Ammon's horn (tissue), 1 donor: ENCODE measurements around the gene TFCP2.

Source experiments
- DNase-seq: peaks from one replicate; pipeline ENCODE4 v3.0.0-alpha.2; 2016; ENCODE audit warnings: low spot score

TFCP2 gene

DNA sequence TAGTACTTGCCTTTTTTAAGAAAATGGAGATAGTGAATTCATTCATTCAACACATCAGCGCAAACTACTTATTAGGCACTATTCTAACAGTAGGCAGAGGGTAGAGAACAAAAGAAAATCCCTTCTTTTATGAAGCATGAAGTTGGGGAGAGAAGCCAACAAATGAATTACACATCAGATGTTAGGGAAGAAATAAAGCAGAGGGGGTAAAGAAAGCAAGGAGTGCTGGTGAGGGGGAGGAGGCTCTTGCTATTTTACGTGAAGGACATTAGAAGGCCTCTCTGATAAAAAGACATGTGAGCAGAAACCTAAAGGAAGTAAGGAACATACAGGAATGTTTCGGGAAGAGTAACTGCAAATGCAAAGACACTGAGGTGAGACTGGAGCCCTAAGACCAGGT is 22.2 kb downstream of the TFCP2 start:
- DNase-seq: no peak

DNA sequence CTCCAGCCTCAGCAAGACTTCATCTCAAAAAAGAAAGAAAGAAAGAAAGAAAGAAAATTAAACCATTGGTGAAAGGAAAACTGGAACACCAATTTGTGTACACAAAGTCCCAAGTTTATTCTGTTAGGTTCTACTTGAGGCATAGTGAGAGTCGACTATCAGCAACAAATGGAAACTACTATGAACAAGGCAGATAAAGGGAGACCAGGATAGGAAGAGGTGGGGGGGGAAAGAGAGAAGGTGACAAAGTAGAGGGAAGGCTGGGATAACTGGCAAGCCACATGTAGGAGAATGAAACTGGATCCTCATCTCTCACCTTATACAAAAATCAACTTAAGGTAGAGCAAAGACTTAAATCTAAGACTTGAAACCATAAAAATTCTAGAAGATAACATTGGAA is 25.6 kb downstream of the TFCP2 start:
- no peak for DNase-seq

DNA sequence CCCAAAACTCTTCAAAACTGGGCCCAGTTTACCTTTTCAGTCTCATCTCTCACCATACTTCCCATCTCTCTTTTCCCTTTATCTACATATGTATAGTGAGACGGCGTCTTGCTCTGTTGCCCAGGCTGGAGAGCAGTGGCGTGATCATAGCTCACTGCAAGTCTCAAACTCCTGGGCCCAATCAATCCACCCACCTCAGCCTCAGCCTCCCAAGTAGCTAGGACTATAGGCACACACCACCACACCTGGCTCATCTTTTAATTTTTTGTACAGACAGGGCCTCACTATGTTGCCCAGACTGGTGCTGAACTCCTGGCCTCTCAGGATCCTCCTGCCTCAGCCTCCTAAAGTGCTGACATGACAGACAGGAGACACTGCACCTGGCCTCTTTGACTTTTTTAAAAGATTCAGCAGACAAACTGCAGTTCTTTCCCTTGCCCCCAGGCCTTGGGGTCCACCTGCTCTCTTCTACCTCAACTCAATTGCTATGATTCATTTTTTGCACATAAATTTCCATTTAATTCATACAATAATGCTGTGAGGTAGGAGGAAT is 33.6 kb downstream of the TFCP2 start:
- DNase-seq: no peak

DNA sequence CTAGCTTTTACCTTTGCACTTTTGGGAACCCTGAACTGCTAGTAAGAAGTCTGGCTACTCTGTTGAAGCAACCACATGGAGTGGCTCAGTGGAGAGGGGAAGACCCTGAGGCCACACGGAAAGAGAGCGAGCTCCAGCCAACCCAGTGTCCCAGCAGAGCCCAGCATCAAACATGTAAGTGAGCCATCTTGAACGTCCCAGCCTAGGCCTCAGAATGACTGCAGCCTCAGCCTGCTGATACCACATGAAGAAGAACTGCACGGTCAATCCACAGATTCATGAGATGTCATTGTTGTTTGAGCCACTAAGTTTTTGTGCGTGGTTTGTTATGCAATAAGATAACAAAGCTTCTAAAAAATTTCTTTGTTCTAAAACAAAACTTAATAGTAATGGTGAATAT is 40.2 kb downstream of the TFCP2 start:
- DNase-seq: no peak

DNA sequence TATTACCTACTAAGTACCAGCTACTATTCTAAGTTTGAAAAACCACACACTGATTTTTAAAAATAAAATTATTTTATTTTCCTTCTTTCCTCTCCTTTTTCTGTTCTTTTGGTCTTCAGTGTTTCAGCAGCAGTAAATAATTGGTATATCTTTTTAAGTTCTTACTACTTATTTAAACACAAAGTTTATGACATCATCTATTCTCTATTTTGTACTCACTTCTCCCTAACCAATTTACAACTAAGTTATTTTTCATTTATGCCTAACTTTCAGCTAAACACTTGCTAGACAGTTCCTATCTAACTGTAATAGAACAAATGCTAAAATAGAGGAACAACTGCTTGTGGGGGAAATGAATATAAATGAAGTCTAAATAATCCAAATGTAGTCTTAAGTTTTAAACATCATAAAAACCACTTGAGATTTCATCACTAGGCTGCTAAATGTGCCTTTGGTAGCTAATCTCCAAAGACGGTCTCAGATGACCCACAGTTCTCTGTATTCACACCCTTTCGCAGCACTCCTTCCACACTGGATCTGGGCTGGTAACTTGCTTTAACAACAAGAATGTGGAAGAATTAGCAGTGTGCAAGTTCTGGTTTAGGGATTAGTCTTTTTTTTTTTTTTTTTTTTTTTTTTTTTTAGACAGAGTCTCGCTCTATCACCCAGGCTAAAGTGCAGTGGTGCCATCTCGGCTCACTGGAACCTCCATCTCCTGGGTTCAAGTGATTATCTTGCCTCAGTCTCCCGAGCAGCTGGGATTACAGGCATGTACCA is 41.0 kb downstream of the TFCP2 start:
- no peak for DNase-seq

DNA sequence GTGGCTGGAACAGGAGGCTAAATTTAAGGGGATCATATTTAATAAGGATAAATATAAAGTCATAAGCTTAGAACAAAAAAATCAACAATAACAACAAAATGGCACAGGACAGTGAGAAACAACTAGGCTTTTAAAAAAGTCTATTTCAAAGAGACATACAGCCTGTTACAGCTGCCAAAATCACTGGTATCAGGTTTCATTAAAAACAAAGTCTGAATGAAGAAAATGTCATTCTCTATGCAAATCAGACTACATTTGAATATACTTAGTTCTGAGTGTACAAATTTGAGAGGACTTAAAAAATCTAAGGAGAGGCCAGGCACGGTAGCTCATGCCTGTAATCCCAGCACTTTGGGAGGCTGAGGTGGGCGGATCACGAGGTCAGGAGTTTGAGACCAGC is 44.0 kb downstream of the TFCP2 start:
- DNase-seq: no peak

DNA sequence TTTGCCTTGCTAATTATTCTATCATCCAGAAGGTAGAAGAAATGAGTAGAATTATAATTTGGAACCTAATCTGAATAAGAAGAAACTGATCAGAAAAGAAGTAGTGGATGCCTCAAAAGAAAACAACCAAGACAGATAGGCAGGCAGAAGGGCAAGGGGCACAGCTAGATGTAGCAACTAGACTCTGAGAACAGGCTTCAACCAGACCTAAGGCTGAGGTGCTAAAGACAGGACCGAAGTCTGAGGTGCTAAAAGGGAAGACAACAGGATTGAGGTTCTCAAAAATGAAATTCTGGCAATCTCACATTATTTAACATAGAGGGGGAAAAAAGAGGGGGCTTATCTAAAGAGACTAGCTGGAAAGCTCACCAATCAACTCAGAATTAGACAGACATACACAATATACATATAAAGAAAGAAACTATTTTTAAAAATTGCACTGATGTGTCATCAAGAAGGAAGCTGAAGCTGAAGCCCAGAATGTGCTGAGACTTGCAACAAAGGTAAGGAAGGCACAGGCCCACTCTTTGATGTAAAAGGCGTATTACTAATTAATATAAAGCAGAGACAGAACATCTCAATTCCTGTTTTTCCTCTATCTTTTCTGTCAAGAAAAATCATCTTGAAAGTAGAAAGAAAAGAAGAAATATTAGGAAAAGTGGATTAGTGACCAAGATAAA is 45.7 kb downstream of the TFCP2 start:
- no peak for DNase-seq

DNA sequence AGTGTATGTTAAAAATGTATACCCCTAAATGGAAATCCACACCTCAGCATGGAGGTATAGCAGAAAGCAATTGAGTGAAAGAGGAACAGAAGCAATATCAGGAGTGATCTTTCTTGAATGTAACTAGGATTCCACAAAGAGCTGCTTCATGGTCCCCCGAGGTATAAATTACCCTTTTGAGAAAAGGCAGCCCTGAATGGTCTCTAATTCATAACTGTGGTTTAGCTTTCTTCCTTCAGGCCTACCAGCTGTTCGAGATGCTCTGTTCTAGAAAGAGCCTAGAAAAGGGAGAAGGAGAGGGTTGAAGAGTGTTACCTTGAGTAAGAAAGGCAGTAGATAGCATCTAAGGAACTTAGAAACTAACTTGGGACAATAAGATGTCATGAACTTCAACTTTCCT is 46.6 kb downstream of the TFCP2 start:
- DNase-seq: no peak

DNA sequence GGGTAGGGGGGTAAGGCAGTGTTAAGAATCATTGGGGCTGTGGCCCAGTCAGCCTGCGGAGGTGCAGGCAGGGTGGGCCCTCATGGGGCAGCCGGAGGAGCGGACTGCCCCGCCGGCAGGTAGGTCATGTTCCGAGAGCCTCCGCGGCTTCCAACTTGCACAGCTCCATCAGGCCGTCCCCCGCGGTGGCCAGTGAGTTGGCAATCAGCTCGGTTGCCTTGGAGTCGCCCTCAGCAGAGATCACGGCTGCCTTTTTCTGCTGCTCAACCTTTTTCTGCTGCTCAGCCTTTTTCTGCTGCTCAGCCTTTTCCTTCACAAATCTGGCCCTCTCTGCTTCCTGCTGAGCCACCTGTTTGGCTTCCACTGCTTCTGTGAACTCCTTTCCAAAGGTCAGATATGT is 48.4 kb downstream of the TFCP2 start:
- DNase-seq: peak; percentile 20

DNA sequence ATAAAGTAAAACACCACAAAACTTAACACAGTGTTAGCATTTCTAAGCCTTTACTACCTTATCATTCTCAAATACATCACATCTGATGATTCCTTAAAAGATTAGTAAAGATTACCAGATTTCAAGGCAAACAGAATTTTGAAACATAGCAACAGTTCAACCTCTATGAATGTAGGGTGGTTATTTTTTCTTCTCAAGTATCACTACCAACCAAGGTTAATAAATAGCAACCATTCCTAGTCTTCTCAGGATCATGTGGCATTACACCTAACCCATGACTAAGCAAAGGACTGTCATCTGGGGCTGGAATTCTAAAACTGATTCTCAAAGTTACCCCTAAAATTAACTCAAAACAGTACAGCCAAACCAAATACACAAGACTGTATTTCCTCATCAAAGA is 50.1 kb downstream of the TFCP2 start:
- no peak for DNase-seq

DNA sequence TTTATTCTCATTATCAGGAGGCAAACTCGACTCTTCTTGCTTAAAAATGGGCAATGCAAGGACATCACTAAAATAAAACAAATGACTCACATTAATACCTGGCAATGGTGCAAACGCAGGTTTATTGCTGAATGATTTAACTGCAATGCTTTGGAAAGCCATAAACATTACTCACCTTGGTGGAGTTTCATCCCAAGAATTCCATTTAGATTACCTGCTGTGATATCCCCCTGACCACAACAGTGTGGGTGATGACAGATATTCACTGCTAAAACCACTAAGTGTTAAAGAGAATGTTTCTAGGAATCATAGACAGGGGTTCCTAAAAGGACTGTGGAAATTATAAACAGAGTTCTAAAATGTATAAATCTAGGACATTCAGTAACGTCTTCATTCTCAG is 54.2 kb downstream of the TFCP2 start:
- DNase-seq: no peak

DNA sequence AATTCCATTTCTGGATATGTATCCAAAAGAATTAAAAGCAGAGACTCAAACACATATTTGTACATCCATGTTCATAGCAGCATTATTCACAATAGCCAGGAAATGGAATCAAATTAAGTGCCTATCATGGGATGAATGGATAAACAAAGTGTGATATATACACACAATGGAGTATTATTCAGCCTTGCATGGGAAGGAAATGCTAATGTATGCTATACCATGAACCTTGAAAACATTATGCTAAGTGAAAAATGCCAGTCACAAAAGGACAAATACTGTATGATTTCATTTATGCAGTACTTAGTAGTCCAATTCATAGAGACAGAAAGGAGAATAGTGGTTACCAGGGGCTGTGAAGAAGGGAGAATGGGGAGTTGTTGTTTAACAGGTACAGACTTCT is 57.4 kb downstream of the TFCP2 start:
- DNase-seq: no peak

DNA sequence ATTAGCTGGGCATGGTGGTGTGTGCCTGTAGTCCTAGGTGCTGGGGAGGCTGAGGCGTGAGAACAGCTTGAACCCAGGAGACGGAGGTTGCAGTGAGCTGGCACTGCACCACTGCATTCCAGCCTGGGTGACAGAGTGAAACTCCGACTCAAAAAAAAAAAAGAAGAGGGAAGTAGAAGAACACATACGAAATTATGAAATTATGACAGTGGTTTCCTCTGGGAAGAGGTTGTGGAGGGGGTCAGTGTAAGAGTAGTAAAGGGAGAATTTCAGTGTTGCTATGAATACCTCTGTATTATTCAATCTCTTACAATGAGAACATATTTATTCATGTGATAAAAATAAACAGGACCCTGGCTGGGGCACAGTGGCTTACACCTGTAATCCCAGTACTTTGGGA is 64.8 kb downstream of the TFCP2 start:
- no peak for DNase-seq

DNA sequence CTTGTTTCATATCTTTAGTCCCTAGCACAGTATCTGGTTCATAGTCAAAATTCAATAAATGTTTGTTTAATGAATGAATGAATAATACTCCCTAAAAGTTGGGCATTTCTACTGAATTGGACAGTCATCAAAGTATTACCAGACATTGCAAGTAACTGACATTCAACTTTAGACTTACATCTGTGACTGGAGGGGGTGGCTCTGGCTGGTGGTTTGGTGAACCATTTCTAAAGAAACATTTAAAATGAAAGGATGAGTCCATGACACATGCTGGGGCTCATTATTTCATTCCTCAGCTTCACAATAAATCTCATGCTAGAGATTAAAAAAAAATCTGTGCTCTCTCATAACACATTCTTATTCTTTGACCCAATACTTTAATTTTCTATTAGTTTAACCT is 69.0 kb downstream of the TFCP2 start:
- DNase-seq: no peak

DNA sequence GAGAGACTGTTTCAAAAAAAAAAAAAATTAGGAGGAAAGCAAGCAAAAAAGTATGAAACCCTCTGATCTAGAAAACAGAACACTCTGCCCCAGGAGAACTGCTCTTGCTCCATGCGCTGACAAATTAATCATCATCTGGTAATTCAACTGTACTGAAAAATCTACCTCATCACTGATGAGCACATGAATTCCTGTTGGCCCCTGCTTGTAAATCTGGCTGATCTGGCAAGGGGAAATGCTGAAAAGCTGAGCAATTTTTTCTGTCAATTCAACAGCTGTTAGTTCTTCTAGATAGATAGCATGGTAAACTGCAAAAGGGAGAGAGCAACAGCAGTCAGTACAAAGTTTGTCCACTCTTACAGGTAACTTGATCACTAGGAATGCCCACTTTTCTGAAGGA is 74.3 kb downstream of the TFCP2 start:
- peak; percentile 55 for DNase-seq

DNA sequence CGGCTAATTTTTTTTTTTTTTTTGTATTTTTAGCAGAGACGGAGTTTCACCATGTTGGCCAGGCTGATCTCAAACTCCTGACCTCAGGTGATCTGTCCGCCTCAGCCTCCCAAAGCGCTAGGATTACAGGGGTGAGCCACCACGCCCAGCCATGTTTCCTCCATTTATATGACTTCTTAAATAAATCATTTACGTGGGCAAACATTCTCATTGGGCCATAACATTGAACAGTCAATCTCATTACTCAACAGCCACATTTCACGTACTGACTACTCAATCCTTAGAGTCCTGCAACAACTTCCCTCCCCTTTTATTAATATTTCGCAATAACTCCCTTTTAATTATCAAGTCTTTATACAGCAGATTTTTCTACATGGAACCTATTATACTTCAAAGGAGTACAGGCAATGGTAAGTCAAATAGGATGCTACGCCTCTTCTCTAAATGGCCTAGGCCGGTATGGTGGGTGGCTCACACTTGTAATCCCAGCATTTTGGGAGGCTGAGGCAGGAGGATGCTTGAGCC is 82.2 kb downstream of the TFCP2 start:
- no peak for DNase-seq

DNA sequence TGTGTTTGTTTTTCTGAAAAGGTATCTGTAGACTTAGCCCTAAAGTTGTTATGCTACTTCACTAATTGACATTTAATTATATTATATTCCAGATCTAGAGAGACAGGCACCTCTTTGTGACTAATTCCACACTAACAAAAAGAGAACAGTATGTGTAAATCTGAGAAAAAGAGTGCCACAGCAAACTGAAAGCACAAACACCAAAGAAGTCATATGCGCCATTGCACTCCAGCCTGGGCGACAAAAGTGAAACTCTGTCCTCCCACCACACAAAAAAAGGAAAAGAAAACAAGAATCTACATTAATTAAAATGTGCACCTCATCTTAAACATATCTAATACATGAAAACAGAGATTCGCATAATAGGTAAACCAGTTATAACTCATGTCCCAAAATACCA is 85.1 kb downstream of the TFCP2 start:
- DNase-seq: no peak

DNA sequence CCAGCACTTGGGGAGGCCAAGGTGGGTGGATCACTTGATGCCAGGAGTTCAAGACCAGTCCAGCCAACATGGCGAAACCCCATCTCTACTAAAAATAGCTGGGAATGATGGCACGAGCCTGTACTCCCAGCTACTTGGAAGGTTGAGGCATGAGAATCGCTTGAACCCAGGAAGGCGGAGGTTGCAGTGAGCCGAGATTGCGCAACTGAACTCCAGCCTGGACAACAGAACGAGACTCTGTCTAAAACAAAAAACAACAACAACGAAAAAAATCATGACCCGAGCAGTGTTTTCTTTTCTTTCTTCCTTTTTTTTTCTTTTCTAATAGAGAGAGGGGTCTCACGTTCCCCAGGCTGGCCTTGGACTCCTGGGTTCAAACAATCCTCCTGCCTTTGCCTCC is 86.0 kb downstream of the TFCP2 start:
- no peak for DNase-seq

DNA sequence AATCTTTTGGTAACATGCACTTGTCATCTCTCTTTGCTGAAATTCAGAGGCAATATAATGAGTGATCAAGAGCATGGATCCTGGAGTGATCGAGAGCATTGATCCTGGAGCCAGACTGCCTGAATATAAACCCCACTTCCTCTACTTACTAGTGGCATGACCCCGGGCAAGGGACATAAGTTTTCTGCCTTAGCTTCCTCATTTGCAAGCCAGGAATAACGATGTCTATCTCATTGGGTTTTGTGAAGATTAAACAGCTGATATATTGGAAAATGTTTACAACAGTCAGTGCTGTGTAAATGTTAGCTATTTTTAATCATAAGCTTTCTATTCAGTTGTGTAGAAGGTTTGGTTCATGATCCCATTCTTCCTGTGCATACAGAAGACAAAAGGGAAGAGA is 87.2 kb downstream of the TFCP2 start:
- DNase-seq: no peak

DNA sequence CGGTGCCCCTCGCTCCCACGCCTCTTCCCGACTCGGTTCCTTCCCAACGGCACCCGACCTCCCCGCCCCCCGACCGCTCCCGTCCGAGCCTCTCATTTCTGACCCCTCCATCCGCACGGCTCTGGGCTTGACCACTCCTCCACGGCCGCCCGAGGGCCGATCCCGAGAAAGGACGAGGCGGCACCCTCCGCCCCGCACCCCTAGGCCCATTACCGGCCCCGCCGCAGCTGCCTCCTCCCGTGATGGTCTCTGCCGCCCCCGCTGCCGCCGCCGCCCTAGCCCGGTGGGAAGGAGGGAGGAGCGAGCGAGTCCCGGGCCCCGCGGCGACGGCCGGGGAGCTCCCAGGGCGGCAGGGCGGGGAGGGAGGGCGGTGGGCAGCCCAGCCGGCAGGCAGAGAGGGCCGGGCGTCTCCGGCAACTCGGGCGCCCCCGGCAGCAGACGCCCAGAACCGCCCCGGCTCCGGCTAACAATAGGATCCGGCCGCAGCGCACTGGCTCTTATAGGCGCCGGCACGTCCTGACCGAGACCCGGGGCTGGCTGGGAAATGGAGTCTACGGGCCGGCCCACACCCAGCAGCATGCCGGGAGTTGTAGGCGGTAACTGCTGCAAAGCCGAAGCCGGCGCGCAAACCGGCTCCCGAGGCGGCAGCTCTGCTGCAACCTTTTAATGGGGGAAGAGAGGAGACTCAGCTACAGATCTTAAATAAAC is 89.7 kb downstream of the TFCP2 start, which contains the start of gene CSRNP2:
TSS of gene CSRNP2 (minus strand) at position 471 of the 708 bp plus-strand sequence. CDS start 7,035 bp downstream, outside the sequence.
- DNase-seq: peak; percentile 98

DNA sequence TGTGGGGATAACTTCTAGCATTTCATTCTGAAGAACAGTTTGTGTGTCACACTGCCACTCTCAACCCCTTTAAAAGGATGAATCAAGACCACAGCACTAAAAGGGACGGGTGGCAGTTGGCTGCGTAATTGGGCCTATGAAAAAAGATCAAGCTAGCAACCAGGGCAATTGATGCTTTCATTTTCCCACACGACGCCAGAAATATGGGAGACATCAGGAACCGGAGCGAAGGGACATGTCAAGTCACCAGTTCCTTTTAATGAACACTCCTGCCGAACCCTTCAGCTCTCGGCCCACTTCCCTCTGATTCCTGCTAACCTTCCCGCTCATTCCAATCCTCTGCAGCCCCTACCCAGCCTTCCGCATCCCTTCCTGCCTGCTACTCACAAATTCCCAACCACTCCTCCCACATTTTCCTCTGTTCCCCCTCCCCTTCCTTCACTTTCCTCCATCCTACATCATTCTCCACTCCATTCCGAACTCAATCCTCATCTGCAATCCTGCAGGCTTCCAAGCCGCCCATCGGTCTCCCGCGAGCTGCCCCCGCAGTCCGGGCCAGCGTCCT is 90.3 kb downstream of the TFCP2 start:
- peak; percentile 49 for DNase-seq

DNA sequence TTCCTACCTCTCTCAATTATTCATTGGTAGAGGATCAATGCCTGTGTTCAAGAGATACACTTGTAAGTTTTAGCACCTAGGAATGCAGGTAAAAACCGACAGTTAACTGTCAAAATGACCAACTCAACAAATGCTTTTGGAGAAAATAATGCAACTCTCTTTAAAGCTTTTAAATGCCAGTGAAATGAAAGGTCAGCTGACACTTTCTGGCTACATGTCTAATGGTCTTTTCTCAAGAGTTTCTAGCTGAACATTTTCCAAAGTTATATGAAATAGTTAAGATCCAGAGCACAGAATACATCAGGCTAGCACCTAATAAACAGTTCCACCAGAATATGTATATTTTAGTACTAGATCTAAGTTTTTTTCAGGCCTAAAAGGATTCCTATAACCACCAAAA is 91.5 kb downstream of the TFCP2 start:
- DNase-seq: no peak
